NK-92 treated with Interleukin-12 subunit alpha and Interleukin-12 subunit beta, amount 100 ng/mL, for 24 hours (cell line): ENCODE data around the gene BTG2.

Experiments
- DNase-seq: peaks from one replicate; lab custom pipeline; 2025; lab: John Stamatoyannopoulos, UW

Gene BTG2

GRCh38 chr1:203317429-203318228 lies 12.3 kb downstream of the BTG2 start:
- no peak for DNase-seq

GRCh38 chr1:203318229-203318517 lies 12.9 kb downstream of the BTG2 start:
- no peak for DNase-seq

GRCh38 chr1:203320591-203321272 lies 15.4 kb downstream of the BTG2 start:
- DNase-seq = peak; percentile 69

- DNase-seq = no peak
These were observed 16.1 kb downstream of the BTG2 start for GRCh38 chr1:203321273-203322052.

- DNase-seq = no peak
These were observed 17.3 kb downstream of the BTG2 start for GRCh38 chr1:203322500-203323179.

- no peak for DNase-seq
These were observed 18.3 kb downstream of the BTG2 start for GRCh38 chr1:203323587-203323986.

- DNase-seq = peak; percentile 35
These were observed 19.0 kb downstream of the BTG2 start for GRCh38 chr1:203324105-203325025.

- peak; percentile 65 for DNase-seq
These were observed 19.7 kb downstream of the BTG2 start for GRCh38 chr1:203325026-203325417.

- no peak for DNase-seq
These were observed 20.2 kb downstream of the BTG2 start for GRCh38 chr1:203325418-203326091.

GRCh38 chr1:203326830-203327683 lies 21.7 kb downstream of the BTG2 start:
- DNase-seq = peak; percentile 94

GRCh38 chr1:203327684-203328457 lies 22.6 kb downstream of the BTG2 start:
- peak; percentile 83 for DNase-seq

GRCh38 chr1:203328714-203329122 lies 23.4 kb downstream of the BTG2 start:
- no peak for DNase-seq

GRCh38 chr1:203331224-203331623 lies 25.9 kb downstream of the BTG2 start:
- no peak for DNase-seq

- no peak for DNase-seq
These were observed 30.2 kb downstream of the BTG2 start for GRCh38 chr1:203335503-203335902.

- no peak for DNase-seq
These were observed 30.8 kb downstream of the BTG2 start for GRCh38 chr1:203336097-203336496.

GRCh38 chr1:203338335-203339036 lies 33.2 kb downstream of the BTG2 start:
- peak; percentile 27 for DNase-seq

GRCh38 chr1:203340112-203340790 lies 34.9 kb downstream of the BTG2 start:
- peak; percentile 29 for DNase-seq
